ENCODE data around the gene ING3. TPM values are rescaled to one million over a fixed set of nuclear protein-coding genes. Genes with fewer than 3 reads are reported as not detected.

Gene ING3
- total and polyA plus RNA-seq, 9 of the 15 experiments (the other 6 are each of a cell fraction or from before 2014, with no cell fraction given), result 22.8 to 233 (median 50.4) TPM

DNA sequence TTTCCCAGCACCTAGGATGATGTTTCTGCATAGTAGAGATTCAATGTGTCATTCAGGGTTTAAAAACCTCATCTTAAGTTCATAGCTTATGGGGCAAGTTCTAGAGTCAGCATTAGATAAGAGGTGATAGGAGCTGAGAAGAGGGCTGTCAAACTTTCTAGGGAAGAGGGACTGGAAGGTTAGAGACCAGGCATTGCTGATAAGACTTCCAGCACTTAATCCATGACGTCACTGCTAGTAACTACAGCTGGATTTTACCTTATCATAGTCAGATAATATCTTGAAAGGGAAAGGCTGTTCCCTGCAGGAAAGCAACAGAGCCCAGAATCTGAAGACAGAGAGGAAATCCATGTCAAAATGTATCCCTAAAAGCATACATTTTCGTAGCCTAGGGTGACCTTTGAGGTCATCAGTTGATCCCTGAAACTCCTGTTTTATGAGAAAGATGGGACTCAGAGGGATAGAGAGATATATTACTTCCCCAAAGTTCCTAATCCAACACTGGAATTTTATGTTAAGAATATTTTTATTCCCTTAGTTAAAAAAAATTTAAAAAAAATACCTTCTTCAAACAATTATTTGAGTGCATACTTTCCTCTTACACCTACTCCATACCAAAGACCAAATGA, 34.7 kb downstream of the ING3 start (continued):
- TF ChIP-seq, protein P1, sequence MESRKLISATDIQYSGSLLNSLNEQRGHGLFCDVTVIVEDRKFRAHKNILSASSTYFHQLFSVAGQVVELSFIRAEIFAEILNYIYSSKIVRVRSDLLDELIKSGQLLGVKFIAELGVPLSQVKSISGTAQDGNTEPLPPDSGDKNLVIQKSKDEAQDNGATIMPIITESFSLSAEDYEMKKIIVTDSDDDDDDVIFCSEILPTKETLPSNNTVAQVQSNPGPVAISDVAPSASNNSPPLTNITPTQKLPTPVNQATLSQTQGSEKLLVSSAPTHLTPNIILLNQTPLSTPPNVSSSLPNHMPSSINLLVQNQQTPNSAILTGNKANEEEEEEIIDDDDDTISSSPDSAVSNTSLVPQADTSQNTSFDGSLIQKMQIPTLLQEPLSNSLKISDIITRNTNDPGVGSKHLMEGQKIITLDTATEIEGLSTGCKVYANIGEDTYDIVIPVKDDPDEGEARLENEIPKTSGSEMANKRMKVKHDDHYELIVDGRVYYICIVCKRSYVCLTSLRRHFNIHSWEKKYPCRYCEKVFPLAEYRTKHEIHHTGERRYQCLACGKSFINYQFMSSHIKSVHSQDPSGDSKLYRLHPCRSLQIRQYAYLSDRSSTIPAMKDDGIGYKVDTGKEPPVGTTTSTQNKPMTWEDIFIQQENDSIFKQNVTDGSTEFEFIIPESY (CRISPR knock-in tag; IDR thresholded peaks at IDR 0.05), result no peak
- TF ChIP-seq RBBP5 (IDR thresholded peaks at IDR 0.05; ENCODE audit: borderline replicate concordance, insufficient read depth, low read length, poor library complexity, severe bottlenecking) (no peak), PRMT5 (CRISPR knock-in tag; IDR thresholded peaks at IDR 0.05) (no peak), ZSCAN29 (IDR thresholded peaks at IDR 0.05) (no peak), MTF1 (CRISPR knock-in tag; IDR thresholded peaks at IDR 0.05; ENCODE audit: borderline replicate concordance) (no peak), ZFP36 (IDR thresholded peaks at IDR 0.05; ENCODE audit: low read depth, low read length, partially characterized antibody) (no peak), TEAD1 (CRISPR knock-in tag; IDR thresholded peaks at IDR 0.05) (peak in 1 of 2 experiments; percentile 66; a peak in 1 of 4 replicates), ZNF75A (CRISPR knock-in tag; IDR thresholded peaks at IDR 0.05) (no peak), ARID1B (IDR thresholded peaks at IDR 0.05) (peak; percentile 86)
- TF ChIP-seq, protein P2, sequence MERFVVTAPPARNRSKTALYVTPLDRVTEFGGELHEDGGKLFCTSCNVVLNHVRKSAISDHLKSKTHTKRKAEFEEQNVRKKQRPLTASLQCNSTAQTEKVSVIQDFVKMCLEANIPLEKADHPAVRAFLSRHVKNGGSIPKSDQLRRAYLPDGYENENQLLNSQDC (CRISPR knock-in tag; IDR thresholded peaks at IDR 0.05), result no peak
- TF ChIP-seq, protein P3, sequence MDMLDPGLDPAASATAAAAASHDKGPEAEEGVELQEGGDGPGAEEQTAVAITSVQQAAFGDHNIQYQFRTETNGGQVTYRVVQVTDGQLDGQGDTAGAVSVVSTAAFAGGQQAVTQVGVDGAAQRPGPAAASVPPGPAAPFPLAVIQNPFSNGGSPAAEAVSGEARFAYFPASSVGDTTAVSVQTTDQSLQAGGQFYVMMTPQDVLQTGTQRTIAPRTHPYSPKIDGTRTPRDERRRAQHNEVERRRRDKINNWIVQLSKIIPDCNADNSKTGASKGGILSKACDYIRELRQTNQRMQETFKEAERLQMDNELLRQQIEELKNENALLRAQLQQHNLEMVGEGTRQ (CRISPR knock-in tag; IDR thresholded peaks at IDR 0.05), result no peak
- TF ChIP-seq, protein P4, sequence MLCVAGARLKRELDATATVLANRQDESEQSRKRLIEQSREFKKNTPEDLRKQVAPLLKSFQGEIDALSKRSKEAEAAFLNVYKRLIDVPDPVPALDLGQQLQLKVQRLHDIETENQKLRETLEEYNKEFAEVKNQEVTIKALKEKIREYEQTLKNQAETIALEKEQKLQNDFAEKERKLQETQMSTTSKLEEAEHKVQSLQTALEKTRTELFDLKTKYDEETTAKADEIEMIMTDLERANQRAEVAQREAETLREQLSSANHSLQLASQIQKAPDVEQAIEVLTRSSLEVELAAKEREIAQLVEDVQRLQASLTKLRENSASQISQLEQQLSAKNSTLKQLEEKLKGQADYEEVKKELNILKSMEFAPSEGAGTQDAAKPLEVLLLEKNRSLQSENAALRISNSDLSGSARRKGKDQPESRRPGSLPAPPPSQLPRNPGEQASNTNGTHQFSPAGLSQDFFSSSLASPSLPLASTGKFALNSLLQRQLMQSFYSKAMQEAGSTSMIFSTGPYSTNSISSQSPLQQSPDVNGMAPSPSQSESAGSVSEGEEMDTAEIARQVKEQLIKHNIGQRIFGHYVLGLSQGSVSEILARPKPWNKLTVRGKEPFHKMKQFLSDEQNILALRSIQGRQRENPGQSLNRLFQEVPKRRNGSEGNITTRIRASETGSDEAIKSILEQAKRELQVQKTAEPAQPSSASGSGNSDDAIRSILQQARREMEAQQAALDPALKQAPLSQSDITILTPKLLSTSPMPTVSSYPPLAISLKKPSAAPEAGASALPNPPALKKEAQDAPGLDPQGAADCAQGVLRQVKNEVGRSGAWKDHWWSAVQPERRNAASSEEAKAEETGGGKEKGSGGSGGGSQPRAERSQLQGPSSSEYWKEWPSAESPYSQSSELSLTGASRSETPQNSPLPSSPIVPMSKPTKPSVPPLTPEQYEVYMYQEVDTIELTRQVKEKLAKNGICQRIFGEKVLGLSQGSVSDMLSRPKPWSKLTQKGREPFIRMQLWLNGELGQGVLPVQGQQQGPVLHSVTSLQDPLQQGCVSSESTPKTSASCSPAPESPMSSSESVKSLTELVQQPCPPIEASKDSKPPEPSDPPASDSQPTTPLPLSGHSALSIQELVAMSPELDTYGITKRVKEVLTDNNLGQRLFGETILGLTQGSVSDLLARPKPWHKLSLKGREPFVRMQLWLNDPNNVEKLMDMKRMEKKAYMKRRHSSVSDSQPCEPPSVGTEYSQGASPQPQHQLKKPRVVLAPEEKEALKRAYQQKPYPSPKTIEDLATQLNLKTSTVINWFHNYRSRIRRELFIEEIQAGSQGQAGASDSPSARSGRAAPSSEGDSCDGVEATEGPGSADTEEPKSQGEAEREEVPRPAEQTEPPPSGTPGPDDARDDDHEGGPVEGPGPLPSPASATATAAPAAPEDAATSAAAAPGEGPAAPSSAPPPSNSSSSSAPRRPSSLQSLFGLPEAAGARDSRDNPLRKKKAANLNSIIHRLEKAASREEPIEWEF (CRISPR knock-in tag; IDR thresholded peaks at IDR 0.05), result no peak
- TF ChIP-seq, protein P5, sequence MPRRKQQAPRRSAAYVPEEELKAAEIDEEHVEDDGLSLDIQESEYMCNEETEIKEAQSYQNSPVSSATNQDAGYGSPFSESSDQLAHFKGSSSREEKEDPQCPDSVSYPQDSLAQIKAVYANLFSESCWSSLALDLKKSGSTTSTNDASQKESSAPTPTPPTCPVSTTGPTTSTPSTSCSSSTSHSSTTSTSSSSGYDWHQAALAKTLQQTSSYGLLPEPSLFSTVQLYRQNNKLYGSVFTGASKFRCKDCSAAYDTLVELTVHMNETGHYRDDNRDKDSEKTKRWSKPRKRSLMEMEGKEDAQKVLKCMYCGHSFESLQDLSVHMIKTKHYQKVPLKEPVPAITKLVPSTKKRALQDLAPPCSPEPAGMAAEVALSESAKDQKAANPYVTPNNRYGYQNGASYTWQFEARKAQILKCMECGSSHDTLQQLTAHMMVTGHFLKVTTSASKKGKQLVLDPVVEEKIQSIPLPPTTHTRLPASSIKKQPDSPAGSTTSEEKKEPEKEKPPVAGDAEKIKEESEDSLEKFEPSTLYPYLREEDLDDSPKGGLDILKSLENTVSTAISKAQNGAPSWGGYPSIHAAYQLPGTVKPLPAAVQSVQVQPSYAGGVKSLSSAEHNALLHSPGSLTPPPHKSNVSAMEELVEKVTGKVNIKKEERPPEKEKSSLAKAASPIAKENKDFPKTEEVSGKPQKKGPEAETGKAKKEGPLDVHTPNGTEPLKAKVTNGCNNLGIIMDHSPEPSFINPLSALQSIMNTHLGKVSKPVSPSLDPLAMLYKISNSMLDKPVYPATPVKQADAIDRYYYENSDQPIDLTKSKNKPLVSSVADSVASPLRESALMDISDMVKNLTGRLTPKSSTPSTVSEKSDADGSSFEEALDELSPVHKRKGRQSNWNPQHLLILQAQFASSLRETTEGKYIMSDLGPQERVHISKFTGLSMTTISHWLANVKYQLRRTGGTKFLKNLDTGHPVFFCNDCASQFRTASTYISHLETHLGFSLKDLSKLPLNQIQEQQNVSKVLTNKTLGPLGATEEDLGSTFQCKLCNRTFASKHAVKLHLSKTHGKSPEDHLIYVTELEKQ (CRISPR knock-in tag; IDR thresholded peaks at IDR 0.05), result no peak
